GM03348 (cell line): ENCODE data around the gene GAPVD1.
A peak's percentile ranks its signal among the peaks of the same experiment; 100 is the strongest.
"Not testable (repeated sequence)": the region's sequence is repeated elsewhere in the genome, so short reads cannot be mapped to it uniquely, and the experiment has no call there.

Experiments used
- DNase-seq: peaks from one replicate; pipeline ENCODE4 v3.0.0; 2012; ENCODE audit warnings: low spot score

The GAPVD1 gene, protein sequence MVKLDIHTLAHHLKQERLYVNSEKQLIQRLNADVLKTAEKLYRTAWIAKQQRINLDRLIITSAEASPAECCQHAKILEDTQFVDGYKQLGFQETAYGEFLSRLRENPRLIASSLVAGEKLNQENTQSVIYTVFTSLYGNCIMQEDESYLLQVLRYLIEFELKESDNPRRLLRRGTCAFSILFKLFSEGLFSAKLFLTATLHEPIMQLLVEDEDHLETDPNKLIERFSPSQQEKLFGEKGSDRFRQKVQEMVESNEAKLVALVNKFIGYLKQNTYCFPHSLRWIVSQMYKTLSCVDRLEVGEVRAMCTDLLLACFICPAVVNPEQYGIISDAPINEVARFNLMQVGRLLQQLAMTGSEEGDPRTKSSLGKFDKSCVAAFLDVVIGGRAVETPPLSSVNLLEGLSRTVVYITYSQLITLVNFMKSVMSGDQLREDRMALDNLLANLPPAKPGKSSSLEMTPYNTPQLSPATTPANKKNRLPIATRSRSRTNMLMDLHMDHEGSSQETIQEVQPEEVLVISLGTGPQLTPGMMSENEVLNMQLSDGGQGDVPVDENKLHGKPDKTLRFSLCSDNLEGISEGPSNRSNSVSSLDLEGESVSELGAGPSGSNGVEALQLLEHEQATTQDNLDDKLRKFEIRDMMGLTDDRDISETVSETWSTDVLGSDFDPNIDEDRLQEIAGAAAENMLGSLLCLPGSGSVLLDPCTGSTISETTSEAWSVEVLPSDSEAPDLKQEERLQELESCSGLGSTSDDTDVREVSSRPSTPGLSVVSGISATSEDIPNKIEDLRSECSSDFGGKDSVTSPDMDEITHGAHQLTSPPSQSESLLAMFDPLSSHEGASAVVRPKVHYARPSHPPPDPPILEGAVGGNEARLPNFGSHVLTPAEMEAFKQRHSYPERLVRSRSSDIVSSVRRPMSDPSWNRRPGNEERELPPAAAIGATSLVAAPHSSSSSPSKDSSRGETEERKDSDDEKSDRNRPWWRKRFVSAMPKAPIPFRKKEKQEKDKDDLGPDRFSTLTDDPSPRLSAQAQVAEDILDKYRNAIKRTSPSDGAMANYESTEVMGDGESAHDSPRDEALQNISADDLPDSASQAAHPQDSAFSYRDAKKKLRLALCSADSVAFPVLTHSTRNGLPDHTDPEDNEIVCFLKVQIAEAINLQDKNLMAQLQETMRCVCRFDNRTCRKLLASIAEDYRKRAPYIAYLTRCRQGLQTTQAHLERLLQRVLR (N-terminal part only)

DNA sequence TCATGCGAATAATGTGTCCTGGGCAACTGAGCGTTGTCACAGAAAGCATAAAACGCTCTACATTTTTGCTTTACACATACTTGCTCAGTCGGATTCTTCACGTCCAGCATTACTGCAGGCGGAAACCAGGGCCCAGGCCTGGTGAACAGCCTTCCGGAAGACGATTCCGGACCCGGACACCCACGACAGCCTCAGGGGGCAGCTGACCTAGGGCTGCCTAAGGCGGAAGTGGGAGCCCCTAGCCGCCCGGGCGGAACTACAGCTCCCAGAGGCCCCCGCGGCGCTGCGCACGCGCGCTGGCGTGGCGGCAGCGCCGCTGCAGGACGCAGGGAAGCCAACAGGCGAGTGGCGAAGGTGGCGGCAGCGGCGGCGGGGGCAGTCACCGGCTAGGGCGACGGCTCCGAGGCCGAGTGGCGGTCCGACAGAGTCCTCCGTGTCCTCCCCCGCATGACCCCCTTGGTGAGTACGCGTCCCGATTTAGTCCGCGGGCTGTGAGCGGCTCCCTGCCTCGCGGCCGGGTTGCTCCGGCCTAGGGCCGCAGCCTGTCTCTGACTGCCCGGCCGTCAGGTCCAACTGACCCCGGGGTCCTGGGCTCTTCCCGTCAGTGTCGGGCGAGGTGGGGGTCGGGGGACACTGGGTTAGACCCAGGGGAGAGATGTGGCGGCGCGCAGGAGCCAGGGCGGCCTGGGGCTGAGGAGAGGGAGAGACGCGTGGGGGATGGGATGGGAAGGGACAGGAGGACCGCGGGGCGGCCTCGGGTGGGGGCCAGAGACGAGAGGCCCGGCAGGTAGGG is at the start of gene GAPVD1:
GAPVD1 (plus strand) TSS at position 326 of the 793 bp plus-strand sequence. CDS start 37,096 bp downstream, outside the sequence.
- DNase-seq: peak; percentile 99

DNA sequence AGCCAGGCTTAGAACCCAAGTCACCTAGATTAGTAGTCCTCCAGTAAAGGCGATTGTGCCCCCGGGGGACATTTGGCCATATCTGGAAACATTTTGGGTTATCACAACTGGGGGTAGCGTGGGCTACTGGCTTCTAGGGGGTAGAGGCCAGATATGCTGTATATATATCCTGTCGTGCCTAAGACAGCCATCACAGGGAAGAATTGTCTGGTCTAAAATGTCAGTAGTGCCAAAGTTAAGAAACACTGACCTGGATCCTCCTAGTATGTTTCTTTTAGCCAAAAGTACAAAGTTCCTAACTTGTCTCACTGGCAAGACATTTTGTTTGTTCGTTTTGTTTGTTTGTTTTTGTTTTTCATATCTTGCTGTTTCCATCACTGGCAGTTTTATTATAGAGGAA is 47.4 kb upstream of the GAPVD1 start:
- no peak for DNase-seq

DNA sequence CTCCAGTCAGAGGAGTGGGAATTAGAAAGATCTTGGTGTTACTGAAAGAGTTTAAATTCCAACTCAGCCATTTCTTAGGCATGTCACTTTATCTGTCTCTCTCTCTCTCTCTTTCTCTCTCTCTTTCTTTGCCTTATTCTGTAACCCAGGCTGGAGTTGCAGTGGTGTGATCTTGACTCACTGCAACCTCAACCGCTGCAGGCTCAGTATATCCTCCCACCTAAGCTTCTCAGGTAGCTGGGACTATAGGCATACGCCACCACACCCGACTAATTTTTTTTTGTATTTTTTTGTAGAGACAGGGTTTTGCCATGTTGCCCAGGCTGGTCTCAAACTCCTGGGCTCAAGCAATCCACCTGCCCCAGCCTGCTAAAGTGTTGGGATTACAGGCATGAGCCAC is 43.0 kb upstream of the GAPVD1 start:
- DNase-seq: no peak

DNA sequence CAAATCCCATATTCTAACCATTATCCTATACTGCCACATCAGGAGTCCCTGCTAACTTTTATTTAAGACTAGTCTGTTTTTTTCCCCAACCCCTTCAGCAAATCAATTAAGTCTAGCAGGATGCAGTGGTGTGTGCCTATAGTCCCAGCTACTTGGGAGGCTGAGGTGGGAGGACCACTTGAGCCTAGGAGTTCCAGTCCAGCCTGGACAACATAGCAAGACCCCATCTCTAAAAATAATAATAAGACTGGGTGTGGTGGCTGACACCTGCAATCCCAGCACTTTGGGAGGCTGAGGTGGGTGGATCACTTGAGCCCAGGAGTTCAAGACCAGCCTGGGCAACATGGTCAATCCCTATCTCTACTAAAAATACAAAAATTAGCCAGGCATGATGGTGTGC is 36.8 kb upstream of the GAPVD1 start:
- DNase-seq: not testable (repeated sequence)

DNA sequence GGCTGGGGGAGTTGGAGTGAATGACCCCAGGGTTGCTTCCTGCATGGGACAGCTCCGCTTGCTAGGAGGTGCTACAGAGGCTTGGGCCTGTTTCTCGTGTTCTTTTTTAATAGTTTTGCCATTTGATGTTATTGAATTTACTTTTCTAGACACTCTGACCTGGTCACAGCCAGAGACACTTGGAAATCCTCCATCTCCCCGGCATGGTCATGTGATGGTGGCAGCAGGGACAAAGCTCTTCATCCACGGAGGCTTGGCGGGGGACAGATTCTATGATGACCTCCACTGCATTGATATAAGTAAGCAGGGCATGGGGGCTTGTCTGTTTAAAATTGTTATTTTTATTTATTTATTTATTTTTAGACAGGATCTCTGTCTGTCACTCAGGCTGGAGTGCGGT is 33.9 kb upstream of the GAPVD1 start:
- no peak for DNase-seq

DNA sequence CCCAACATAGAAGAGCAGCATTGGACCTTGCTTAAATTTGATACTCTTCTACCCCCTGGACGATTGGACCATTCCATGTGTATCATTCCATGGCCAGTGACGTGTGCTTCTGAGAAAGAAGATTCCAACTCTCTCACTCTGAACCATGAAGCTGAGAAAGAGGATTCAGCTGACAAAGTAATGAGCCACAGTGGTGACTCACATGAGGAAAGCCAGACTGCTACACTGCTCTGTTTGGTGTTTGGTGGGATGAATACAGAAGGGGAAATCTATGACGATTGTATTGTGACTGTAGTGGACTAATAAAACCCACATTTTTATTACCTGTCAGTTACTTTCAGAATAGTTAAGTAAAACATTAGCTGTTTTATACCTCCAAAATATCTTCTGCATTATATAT is 27.9 kb upstream of the GAPVD1 start:
- DNase-seq: peak; percentile 82

DNA sequence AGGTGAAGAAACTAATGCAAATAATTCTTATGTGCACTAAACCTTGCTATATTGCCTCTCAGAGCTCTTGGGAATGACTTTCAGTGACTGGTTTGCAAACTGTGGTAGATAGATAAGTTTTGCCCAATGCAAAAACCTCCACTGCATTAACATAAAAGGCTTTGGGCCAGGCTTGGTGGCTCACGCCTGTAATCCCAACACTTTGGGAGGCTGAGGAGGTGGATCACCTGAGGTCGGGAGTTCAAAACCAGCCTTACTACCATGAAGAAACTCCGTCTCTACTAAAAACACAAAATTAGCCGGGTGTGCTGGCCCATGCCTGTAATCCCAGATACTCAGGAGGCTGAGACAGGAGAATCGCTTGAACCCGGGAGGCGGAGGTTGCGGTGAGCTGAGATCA is 27.5 kb upstream of the GAPVD1 start:
- not testable (repeated sequence) for DNase-seq

DNA sequence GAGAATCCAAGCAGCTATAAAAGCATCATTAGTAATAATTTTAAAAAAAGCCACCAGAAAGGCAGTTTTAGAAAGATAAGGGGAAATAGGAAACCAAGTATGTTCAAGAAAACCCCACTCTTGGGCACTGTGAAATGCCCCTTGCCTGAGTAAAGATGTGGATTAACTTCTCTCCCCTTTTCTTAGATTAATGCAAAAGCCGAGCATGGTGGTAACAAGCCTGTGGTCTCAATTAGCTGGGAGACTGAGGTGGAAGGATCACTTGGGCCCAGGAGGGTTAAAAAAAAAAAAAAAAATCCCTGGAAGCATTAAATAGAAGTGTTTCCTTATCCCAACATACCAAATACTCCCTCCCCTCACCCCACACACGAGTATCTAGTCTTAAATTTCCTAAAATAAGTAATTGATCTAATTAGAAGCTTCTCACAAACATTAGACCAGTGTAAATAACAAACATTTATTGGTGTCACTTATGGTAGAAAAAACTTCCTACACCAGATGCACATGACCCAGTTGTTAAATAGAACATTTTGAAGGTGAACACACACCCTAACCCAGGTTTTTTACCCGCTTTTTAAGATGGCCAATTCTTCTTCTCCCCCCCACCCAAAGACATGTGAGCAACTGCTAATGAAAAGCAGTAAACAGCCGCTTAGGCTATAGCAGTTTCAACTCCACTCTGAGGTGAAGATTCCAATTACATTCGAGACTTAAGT is 25.7 kb upstream of the GAPVD1 start:
- DNase-seq: no peak

DNA sequence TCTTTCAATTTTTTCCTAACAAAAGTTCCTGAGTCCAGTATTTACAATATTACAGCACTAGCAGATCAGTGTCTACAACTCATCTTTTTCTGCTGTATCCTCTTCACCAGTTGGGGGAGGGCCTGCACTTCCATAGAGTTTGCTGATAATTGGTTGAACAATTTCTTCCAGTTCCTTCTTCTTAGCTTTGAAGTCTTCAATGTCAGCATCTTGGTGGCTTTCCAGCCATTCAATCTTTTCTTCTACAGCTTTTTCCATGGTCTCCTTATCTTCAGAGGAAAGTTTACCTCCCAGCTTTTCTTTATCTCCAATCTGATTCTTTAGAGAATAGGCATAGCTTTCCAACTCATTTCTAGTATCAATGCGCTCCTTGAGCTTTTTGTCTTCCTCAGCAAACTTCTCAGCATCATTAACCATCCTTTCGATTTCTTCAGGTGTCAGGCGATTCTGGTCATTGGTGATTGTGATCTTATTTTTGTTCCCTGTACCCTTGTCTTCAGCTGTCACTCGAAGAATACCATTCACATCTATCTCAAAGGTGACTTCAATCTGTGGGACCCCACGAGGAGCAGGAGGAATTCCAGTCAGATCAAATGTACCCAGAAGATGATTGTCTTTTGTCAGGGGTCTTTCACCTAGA is 25.0 kb upstream of the GAPVD1 start:
- DNase-seq: not testable (repeated sequence)

DNA sequence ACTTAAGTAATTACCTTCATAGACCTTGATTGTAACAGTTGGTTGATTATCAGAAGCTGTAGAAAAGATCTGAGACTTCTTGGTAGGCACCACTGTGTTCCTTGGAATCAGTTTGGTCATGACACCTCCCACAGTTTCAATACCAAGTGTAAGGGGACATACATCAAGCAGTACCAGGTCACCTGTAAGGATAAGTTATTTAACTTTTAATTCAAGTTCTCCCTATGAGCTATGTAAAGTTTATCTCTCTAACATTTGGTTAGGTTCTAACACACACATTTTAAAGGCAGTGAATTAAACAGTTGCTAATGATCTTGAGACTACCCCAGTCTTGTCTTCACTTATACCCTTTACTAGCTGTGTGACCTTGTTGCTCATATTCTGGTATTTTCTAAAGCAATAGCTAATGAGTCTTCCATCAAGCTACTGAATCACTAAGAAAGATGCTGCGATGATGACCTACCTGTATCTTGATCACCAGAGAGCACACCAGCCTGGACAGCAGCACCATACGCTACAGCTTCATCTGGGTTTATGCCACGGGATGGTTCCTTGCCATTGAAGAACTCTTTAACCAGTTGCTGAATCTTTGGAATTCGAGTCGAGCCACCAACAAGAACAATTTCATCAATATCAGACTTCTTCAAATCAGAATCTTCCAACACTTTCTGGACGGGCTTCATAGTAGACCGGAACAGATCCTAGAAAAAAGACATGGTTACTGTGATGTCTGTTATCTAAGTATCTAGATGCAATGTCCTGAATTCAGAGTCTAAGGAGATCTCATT is 23.3 kb upstream of the GAPVD1 start:
- DNase-seq: no peak

DNA sequence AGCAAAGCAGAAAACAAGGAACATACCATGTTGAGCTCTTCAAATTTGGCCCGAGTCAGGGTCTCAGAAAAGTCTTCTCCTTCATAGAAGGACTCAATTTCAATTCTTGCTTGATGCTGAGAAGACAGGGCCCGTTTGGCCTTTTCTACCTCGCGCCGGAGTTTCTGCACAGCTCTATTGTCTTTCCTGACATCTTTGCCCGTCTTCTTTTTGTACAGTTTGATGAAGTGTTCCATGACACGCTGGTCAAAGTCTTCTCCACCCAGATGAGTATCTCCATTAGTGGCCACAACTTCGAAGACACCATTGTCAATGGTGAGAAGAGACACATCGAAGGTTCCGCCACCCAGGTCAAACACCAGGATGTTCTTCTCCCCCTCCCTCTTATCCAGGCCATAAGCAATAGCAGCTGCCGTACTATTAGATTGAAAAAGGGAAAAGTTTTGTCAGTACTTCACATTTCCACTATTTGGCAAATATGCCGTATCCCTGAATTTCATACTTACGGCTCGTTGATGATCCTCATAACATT is 22.6 kb upstream of the GAPVD1 start:
- no peak for DNase-seq

DNA sequence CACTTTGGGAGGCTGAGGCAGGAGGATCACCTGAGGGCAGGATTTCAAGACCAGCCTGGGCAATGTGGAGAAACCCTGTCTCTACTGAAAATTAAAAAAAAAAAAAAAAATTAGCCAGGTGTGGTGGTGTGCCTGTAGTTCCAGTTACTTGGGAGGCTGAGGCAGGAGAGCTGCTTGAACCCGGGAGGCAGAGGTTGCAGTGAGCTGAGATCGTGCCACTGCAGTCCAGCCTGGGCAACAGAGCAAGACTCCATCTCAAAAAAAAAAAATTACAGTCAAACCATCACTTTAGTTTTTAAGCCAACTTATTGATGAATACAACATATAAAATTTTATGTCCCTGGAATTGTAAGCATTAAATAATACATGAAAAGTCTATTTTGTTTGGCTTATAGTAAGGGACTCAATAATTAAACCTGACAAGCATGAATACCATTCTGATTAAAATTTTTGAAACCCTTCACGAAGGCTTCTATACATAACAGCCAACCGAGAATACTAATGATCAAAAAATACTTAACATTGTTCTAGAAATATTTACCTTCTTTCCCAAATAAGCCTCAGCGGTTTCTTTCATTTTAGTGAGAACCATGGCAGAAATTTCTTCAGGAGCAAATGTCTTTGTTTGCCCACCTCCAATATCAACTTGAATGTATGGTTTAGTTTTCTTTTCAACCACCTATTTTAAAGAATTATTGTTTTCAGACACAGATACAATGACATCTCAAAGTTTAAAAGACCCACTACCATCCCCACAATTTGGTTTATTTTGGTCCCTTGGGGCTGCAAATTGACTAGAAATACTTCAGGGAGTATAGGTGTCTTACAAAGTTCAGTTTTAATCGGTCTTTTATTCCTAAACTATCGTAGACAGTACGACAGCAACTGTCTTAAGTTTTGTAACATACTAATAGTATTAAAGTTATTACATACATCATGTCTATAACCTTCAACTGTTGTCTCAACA is 21.7 kb upstream of the GAPVD1 start:
- no peak for DNase-seq

DNA sequence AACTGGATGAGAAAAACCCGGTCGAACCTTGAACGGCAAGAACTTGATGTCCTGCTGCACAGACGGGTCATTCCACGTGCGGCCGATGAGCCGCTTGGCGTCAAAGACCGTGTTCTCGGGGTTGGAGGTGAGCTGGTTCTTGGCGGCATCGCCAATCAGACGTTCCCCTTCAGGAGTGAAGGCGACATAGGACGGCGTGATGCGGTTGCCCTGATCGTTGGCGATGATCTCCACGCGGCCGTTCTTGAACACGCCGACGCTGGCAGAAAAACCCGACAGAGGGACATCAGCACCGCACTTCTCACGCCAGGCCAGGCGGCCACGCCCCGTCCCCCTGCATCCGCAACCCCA is 21.0 kb upstream of the GAPVD1 start:
- peak; percentile 29 for DNase-seq

DNA sequence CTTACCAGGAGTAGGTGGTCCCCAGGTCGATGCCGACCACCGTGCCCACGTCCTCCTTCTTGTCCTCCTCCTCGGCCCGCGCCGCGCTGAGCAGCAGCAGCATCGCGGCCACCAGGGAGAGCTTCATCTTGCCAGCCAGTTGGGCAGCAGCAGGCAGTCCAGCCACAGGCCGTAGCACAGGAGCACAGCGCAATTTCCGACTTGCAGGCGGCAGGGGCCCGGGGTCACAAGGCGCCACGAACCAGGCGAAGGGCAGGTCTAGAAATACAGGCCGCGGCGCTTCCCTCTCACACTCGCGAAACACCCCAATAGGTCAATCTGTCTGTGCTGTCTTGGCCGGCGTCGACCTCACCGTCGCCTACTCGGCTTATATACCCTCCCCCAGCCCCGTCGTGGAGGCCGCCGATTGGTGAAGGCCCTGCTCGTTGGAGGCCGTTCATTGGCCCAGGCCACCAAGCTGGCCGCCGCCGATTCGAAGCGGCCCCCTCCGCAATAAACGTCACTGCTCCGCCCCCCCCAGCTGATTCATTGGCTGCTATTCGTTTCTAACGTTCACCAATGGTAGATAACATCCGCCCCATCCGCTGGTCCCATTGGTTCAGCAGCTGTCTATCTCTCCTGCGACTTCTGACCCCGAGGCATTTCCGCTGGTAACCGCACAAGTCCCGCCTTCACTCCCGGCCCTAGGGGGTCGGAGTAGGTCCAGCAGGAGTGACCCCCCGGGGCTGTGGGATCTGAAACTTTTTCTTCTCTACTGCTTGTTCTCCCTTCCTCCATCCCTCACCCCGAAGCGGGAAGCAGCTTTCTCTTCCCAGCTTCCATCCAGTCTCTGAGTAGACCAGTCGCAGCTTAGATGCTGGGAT is 20.4 kb upstream of the GAPVD1 start, which contains the start of gene HSPA5:
HSPA5 (minus strand) TSS at position 344 of the 863 bp plus-strand sequence; CDS start at position 127, 217 bp downstream.
- DNase-seq: peak; percentile 98

DNA sequence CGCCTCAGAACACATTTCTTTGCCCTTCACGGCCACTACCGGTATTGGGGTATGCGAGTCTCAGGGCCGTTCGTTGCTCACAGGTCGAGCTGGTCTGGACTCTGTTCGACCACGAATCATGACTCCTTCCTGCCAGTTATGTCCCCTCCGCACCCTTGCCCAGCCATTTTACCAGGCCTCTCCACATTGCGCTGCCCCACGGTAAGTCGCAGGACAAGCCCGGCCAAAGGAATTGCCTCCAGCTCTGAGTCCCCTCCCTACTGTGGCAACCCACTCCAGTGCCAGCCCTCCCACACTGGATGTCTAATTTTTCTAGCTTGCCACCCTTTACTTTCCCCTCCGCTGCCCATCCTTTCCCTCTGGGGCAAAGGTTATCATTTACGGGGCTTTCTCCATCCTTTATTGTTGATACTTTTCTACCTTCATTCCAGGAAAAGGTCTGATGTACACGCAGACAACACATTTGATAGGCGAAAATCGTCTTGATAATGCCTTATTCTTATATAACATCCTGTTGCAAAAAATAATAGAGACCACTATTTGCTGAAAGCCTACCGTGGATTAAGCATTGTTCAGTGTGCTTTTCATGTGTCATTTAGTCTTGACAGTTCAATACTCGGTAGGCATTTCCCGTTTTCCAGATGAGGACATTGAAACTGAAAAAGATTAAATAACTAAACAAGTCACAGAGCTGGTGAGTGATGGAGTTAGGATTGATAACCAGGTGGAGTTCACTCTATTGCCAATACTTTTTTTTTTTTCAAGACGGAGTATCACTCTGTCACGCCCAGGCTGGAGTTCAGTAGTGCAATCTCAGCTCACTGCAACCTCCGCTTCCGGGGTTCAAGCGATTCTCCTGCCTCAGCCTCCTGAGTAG is 19.5 kb upstream of the GAPVD1 start:
- DNase-seq: peak; percentile 31

DNA sequence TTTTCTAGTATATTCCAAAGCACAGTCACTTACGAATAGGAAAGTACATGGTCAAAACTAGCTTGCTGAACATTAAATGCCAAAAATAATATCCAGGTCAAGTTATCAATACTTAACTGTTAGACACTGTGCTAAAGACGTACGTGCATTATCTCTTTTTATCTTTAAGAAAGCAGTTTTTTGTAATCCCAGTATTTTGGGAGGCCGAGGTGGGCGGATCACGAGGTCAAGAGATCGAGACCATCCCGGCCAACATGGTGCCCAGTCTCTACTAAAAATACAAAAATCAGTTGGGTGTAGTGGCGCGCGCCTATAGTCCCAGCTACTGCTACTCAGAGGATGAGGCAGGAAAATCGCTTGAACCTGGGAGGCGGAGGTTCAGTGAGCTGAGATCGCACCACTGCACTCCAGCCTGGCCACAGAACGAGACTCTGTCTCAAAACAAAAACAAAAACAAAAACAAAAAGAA is 17.8 kb upstream of the GAPVD1 start:
- no peak for DNase-seq
